NB4 (cell line): ENCODE measurements around the gene C1QL2.

ENCODE experiments used
- CTCF ChIP-seq: IDR thresholded peaks from one replicate; pipeline ENCODE4 v1.5.1; 2012; ENCODE audit warnings: low read depth, low read length
- MAX ChIP-seq: IDR thresholded peaks from 2 replicates; pipeline ENCODE4 v1.6.1; 2011; ENCODE audit warnings: low read depth, low read length

- TF ChIP-seq CTCF (no peak), MAX (no peak)
These were observed at the start of gene C1QL2 for GRCh38 chr2:119158563-119159347.
